GM18861 (cell line): Measurements from ENCODE around the gene MRC2.
"Not testable (repeated sequence)": the region's sequence is repeated elsewhere in the genome, so short reads cannot be mapped to it uniquely, and the experiment has no call there.

Experiments used
- ATAC-seq: cut with Tn5 transposase; IDR thresholded peaks from one replicate; pipeline ENCODE4 v1.9.1; 2021; ENCODE audit not compliant: unreplicated experiment

Gene MRC2

GRCh38 chr17:62611728-62612127, 15.7 kb upstream of the MRC2 start:
- ATAC-seq, result peak; percentile 15

- ATAC-seq, result not testable (repeated sequence)
These were observed 15.2 kb upstream of the MRC2 start for GRCh38 chr17:62612289-62612688.

- not testable (repeated sequence) for ATAC-seq
These were observed 14.4 kb upstream of the MRC2 start for GRCh38 chr17:62613095-62613494.

GRCh38 chr17:62614142-62614541, 13.3 kb upstream of the MRC2 start:
- no peak for ATAC-seq

GRCh38 chr17:62615503-62615902, 12.0 kb upstream of the MRC2 start:
- ATAC-seq, result no peak

GRCh38 chr17:62616993-62617893, 10.2 kb upstream of the MRC2 start:
- ATAC-seq, result no peak

GRCh38 chr17:62617894-62618472, 9.5 kb upstream of the MRC2 start:
- no peak for ATAC-seq

GRCh38 chr17:62618647-62619416, 8.6 kb upstream of the MRC2 start:
- no peak for ATAC-seq

GRCh38 chr17:62619417-62620155, 7.9 kb upstream of the MRC2 start:
- no peak for ATAC-seq

- ATAC-seq, result no peak
These were observed 6.2 kb upstream of the MRC2 start for GRCh38 chr17:62621223-62621622.

- ATAC-seq, result no peak
These were observed 2.1 kb upstream of the MRC2 start for GRCh38 chr17:62625184-62625869.

- ATAC-seq, result no peak
These were observed 1.6 kb upstream of the MRC2 start for GRCh38 chr17:62625870-62626200.

- ATAC-seq, result no peak
These were observed 701 bp upstream of the MRC2 start for GRCh38 chr17:62626719-62627218.

- ATAC-seq, result no peak
These were observed 599 bp downstream of the MRC2 start for GRCh38 chr17:62627904-62628633.

GRCh38 chr17:62628831-62629555, 1.5 kb downstream of the MRC2 start:
- ATAC-seq, result no peak

GRCh38 chr17:62629556-62630364, 2.3 kb downstream of the MRC2 start:
- no peak for ATAC-seq

GRCh38 chr17:62630365-62631085, 3.1 kb downstream of the MRC2 start:
- ATAC-seq, result no peak
